H54 (cell line): ENCODE results near the gene NAE1.
A peak's percentile ranks its signal among the peaks of the same experiment; 100 is the strongest.

Experiments
- DNase-seq: peaks from one replicate; pipeline ENCODE4 v3.0.0; 2011; ENCODE audit warnings: low spot score, mixed read lengths; ENCODE audit not compliant: insufficient read length
- FAIRE-seq: peaks from 3 replicates; lab custom pipeline; 2011; peaks lifted over from hg19 to GRCh38; lab: Jason Lieb, UNC
- POLR2A ChIP-seq: IDR thresholded peaks from 2 replicates; pipeline ENCODE4 v1.6.1; 2011; ENCODE audit warnings: low read depth, mild to moderate bottlenecking, low read length

Gene NAE1

DNA sequence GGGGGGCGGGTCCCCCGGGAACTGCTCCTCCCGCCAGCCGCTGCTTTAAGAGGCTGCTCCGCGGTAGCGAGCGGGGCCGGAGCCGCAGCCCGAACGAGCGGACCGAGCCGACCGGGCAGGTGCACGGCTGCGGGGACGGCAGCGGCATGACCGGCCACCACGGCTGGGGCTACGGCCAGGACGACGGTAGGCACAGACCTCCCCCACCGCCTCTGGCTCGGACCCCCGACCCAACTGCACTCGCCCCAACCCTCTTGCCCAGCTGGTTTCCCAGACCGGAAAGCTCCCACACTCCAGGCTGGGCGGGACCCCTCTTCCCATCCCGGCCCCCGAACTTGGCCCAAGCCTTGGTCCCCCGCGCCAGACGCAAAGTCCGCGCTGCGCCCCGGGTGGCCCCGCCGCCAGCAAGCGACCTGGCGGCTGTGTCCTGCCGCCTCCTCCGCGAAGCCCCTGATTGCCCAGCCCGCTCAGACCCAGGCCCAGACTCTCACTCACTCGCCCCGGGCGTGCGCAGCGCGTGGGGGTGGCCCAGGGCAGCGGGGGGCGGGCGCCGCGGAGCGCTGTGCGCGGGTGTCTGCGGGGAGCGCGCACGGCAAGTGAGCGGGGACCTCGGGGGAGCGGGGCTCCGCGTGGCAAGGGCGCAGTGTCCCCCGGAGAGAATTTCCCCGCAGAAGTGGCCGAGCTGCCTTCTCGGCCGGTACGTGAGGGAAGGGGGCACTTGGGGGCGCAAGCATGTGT is 13.7 kb upstream of the NAE1 start, which contains the start of gene CA7:
Gene CA7 (plus strand): TSS at position 73 of the 738 bp plus-strand sequence. CDS start 74 bp downstream, at position 147.
- TF ChIP-seq POLR2A: no peak
- FAIRE-seq (no peak), DNase-seq (no peak)

GRCh38 chr16:66844009-66844341 is 13.2 kb upstream of the NAE1 start:
- FAIRE-seq: no peak
- no peak for DNase-seq
- no peak for TF ChIP-seq POLR2A

DNA sequence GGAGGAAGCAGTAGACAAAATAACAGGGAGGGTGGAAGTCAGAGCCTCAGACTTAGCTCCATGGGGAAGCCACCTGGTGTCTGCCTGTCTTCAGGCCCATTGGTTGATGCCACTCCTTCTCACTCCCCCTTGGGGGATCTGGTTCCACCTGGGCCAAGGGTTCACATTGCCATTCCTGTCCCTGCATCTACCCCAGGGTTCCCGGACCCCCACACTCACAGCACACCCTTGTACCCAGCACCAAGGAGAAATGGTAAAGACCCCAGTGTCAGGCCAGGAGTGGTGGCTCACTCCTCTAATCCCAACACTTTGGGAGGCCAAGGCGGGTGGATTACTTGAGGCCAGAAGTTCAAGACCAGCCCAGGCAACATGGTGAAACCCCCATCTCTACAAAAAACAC is 12.4 kb upstream of the NAE1 start:
- no peak for DNase-seq
- FAIRE-seq: no peak

DNA sequence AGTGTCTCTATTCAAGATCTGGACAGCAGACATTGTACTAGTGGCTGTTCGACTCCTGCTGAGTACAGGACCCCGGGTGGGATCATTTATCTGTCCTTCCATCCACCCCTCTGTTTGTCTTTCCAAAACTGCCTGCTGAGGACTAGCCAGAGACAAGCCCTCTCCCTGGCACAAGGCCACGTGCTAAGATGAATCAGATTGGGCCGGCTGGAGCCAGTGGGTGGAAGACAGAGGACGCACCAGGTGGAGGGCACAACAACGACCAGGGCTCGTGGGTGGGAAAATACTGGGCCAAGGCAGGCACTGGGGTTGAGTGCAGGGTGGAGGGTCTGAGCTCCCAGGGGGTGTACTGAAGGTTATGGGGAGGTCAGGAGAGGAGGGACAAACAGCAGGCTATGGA is 12.0 kb upstream of the NAE1 start:
- DNase-seq: peak; percentile 35
- TF ChIP-seq POLR2A: no peak
- no peak for FAIRE-seq

More for the DNA sequence above, 12.4 kb upstream of the NAE1 start:
- no peak for TF ChIP-seq POLR2A

- DNase-seq (no peak), FAIRE-seq (no peak)
- TF ChIP-seq POLR2A: no peak
Observed at GRCh38 chr16:66841366-66841765, 10.6 kb upstream of the NAE1 start.

GRCh38 chr16:66840883-66841282 is 10.1 kb upstream of the NAE1 start:
- no peak for TF ChIP-seq POLR2A
- FAIRE-seq: no peak
- no peak for DNase-seq

DNA sequence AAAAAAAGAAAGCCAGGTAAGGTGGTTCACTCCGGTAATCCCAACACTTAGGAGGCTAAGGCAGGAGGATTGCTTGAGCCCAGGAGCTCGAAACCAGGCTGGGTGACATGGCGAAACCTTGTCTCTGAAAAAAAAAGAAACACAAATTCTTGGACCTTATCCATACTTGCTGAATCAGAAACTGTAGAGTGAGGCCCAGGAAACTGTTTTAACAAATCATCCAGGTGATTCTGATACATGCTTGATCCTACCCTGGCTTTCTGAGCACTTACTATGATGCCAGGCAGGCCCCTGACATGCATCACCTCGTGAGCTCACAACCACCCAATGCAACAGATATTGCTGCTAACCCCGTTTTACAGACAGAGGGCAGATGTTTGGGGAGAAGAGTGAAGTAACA is 4.0 kb upstream of the NAE1 start:
- FAIRE-seq: no peak
- TF ChIP-seq POLR2A: no peak
- DNase-seq: no peak

DNA sequence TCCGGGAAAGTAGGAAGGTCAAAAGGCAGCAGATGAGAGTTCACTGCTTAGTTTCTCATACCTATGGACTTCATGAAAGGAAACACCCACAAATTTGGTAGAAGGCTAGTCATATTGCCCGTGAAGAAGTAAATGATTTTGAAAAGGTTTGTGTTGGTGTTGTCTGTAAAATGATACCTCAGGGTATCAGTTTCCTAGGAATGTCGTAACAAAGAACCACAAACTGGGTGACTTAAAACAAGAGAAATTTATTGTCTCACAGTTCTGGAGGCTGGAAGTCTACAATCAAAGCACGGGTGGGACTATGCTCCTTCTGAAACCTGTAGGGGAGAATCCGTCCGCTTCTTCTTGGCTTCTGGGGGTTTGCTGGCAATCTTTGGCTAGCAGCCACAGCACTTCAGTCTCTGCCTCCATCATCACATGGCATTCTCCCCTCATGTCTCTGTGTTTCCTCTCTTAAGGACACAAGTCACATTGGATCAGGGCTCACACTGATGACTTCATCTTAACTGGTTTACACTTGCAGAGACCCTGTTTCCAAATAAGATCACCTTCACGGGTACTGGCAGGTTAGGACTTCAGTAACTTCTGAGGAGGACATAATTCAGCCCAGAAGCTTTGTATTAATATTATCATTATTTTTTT is 2.0 kb upstream of the NAE1 start:
- no peak for TF ChIP-seq POLR2A
- DNase-seq: no peak
- no peak for FAIRE-seq

DNA sequence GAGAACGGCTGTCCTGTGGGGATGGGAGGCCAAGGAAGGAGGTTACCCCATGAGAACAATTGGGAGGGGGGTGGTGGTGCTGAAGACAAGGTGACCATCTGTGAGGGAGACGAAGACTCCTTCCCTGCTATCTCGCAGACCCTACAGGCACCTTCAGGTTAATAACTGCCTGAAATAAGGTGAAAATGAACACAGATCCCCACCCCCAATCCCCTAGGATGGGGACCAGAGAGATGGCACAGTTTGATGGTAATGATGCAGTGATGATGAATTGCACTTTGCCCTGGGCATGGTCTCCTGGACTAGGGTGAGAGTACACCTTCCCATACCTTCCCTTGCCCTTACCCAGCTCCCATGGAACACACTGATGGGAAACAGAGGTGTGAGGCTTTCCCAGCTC is 1.4 kb upstream of the NAE1 start:
- TF ChIP-seq POLR2A: no peak
- no peak for DNase-seq
- FAIRE-seq: no peak

GRCh38 chr16:66824006-66824405 is 6.8 kb downstream of the NAE1 start:
- TF ChIP-seq POLR2A: no peak
- DNase-seq (no peak), FAIRE-seq (no peak)

DNA sequence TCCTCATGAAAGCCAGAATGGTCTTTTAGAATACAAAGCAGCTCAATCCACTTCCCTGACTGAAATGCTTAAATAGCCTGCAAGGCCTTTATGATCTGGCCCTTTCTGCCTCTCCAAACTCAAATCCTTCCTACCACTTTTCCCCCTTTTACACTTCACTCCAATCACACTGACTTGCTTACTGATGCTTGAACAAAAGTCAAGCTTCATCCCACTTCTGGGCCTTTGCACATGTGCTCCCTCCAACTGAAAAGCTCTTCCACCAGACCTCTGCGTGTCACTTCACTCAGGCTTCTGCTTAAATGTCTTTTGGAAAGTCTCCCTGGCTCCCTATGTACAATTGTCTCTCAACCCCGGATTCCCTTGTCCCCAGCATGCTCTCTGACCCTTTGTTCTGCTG is 16.0 kb downstream of the NAE1 start:
- TF ChIP-seq POLR2A: no peak
- DNase-seq: no peak
- FAIRE-seq: no peak

GRCh38 chr16:66811043-66811442 is 19.7 kb downstream of the NAE1 start:
- FAIRE-seq (no peak), DNase-seq (no peak)
- no peak for TF ChIP-seq POLR2A

DNA sequence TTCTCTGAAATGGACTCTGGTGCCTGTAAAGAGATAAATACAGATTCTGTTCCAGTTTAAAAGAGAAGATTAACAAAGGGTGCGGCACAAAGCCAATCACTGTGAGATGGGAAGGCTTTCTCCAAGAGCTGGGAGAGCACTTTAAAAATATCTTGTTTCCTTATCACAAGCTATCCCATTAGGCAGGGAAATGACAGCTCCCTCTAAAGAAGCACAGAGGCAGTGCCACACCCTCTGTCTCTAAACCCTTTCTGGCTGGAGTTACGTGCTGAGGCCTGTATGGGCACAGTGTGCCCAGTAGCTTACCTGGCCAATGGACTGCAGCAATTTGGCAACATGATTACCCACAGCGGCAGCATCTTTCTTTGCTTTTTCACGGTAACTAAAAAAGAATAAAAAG is 20.4 kb downstream of the NAE1 start:
- DNase-seq (no peak), FAIRE-seq (no peak)
- no peak for TF ChIP-seq POLR2A

DNA sequence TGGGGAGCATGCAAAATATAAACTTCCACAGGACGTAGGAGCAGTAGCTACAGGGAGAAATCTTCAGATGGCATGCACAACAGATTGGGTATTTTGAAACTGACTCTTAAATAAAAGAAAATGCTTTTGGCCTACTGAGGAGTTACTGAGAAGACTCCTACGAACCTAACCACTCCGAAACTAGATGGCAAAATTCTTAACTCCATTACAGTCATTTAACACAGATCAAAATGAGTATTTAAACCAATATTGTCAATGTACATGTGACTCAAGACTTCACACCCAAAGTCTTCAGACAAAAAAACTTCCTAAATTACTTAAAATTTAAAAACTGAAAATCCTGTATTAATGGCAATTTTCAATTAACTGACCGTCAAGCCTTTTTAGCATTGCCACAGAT is 21.0 kb downstream of the NAE1 start:
- no peak for FAIRE-seq
- TF ChIP-seq POLR2A: no peak
- no peak for DNase-seq

DNA sequence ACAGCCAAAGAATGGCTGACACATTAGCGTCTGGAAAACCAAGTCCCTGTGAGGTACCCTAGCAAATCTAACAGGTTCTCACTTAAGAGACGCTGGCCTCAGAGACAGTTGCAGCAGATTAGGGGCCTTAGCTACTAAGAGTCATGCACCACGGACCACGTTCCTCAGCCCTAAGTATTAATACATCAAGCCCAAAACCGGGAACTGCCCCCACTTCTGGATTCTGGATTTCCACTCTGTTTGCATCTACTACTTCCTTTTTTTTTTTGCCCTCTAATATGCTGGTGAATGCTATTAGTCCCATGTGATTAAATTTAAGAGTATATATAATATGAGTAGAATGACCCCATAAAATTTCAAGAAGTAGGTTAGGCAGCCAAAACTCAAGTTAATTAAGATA is 28.6 kb downstream of the NAE1 start:
- no peak for TF ChIP-seq POLR2A
- FAIRE-seq: no peak
- no peak for DNase-seq
